HG03139 (cell line): ENCODE results near the gene PARP8.
A peak's percentile ranks its signal among the peaks of the same experiment; 100 is the strongest.
"Not testable (repeated sequence)": the region's sequence is repeated elsewhere in the genome, so short reads cannot be mapped to it uniquely, and the experiment has no call there.

Experiments used
- ATAC-seq: cut with Tn5 transposase; IDR thresholded peaks from one replicate; pipeline ENCODE4 v1.9.1; 2021; ENCODE audit not compliant: unreplicated experiment

The PARP8 gene

GRCh38 chr5:50666261-50667022, at the start of gene PARP8:
PARP8 (plus strand) TSS chr5:50666637; CDS start chr5:50667096, 459 bp downstream.
- ATAC-seq, result peak; percentile 49

GRCh38 chr5:50623666-50624065, 42.8 kb upstream of the PARP8 start:
- no peak for ATAC-seq

- not testable (repeated sequence) for ATAC-seq
Observed at GRCh38 chr5:50634866-50635265, 31.6 kb upstream of the PARP8 start.

- not testable (repeated sequence) for ATAC-seq
Observed at GRCh38 chr5:50637576-50637975, 28.9 kb upstream of the PARP8 start.

GRCh38 chr5:50646591-50646990, 19.8 kb upstream of the PARP8 start:
- no peak for ATAC-seq

- no peak for ATAC-seq
Observed at GRCh38 chr5:50647726-50648125, 18.7 kb upstream of the PARP8 start.

- peak; percentile 98 for ATAC-seq
Observed at GRCh38 chr5:50653946-50654345, 12.5 kb upstream of the PARP8 start.

- ATAC-seq, result no peak
Observed at GRCh38 chr5:50655067-50655809, 11.2 kb upstream of the PARP8 start.

GRCh38 chr5:50655810-50656205, 10.6 kb upstream of the PARP8 start:
- ATAC-seq, result no peak

- ATAC-seq, result no peak
Observed at GRCh38 chr5:50657044-50657443, 9.4 kb upstream of the PARP8 start.

GRCh38 chr5:50658246-50658645, 8.2 kb upstream of the PARP8 start:
- ATAC-seq, result no peak

GRCh38 chr5:50663636-50664035, 2.8 kb upstream of the PARP8 start:
- no peak for ATAC-seq

GRCh38 chr5:50665091-50665490, 1.3 kb upstream of the PARP8 start:
- no peak for ATAC-seq

GRCh38 chr5:50665761-50666202, 655 bp upstream of the PARP8 start:
- ATAC-seq, result not testable (repeated sequence)

GRCh38 chr5:50667023-50667652, 701 bp downstream of the PARP8 start:
- peak; percentile 37 for ATAC-seq

GRCh38 chr5:50667653-50668595, 1.5 kb downstream of the PARP8 start:
- ATAC-seq, result peak; percentile 79

GRCh38 chr5:50668636-50669035, 2.2 kb downstream of the PARP8 start:
- ATAC-seq, result not testable (repeated sequence)

- ATAC-seq, result no peak
Observed at GRCh38 chr5:50672663-50673062, 6.2 kb downstream of the PARP8 start.

- not testable (repeated sequence) for ATAC-seq
Observed at GRCh38 chr5:50673444-50673843, 7.0 kb downstream of the PARP8 start.

- no peak for ATAC-seq
Observed at GRCh38 chr5:50675385-50675784, 8.9 kb downstream of the PARP8 start.

GRCh38 chr5:50679554-50679953, 13.1 kb downstream of the PARP8 start:
- not testable (repeated sequence) for ATAC-seq
